Measurements from ENCODE around the gene SYT7. TPM values are rescaled to one million over a fixed set of nuclear protein-coding genes. Genes with fewer than 3 reads are reported as not detected.

Gene SYT7
- total and polyA plus RNA-seq, 2 of the 4 experiments (the other 2 are of a cell fraction): under 0.01 to 0.19 TPM

DNA sequence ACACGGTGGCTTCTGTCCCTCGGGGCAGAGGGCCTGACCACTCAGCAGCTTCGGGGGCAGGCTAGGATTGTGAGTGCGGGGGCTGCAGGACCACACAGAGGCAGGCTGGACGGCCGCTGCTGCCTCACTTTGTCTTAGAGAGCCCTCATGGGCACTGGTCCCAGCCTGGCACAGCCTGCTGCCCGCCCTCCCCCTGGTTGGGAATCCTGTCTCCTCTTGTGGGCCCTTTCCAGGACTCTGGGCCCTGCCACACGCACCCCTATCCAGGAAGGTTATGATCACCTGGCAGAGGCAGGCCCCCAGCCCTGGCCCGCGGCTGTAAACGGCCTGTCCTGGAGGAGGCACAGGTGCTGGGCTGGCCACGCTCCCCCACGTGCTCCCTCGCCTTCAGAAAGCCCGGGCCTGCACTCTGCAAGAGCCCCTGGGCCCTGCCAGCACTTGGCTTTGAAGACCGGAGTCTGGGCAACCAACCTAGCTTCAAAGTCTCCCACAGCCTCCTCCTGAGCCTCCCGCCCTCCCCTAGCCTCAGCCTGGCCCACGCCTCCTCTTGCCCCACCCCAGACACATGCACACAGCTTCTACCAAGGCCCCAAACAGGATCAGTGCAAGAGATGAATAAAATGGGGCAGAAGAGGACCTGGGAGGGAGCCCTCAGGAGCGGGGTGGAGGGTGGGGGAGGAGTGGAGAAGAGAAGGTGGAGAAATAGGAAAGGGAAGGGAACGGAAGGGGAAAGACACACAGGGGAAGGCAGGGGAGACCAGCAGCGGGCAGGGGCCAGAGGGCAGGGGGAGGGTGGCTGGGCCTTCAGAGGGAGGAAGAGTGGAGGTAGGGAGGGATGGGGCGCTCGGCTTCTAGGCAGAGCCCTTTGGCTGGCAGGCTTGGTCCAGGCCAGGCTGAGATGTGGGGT is 31.0 kb downstream of the SYT7 start (continued):
- TF ChIP-seq BHLHE40 (IDR thresholded peaks at IDR 0.05; ENCODE audit: low read depth, low read length): no peak

GRCh38 chr11:61549177-61549576 is 31.7 kb downstream of the SYT7 start:
- H3K9ac ChIP-seq (ENCODE audit: low read depth, low read length): no peak overlapping the region
- TF ChIP-seq MAZ (IDR thresholded peaks at IDR 0.05; ENCODE audit: borderline replicate concordance, low read depth, low read length) (no peak), POLR2A (IDR thresholded peaks at IDR 0.05; ENCODE audit: low read depth, low read length) (no peak)
- H2BK20ac ChIP-seq (ENCODE audit: low read depth, low read length): no peak overlapping the region
- H3K9me3 ChIP-seq (ENCODE audit: control insufficient read depth, insufficient read depth, low read length): no peaks in the 10 kb centered on the region
- no peak overlapping the region for H2AK5ac ChIP-seq (ENCODE audit: low read depth, low read length)
- H3K18ac ChIP-seq (ENCODE audit: low read depth, low read length): no peak overlapping the region
- H2BK15ac ChIP-seq (ENCODE audit: low read depth, low read length): no peak overlapping the region
- ATAC-seq (ENCODE audit: low read depth) (no peak), DNase-seq (no peak)
- H3K36me3 ChIP-seq (ENCODE audit: control insufficient read depth, insufficient read depth, low read length): no peaks in the 10 kb centered on the region
- in situ Hi-C loops (cut with MboI; ENCODE audit: low sequenced_read_pairs) (no loop called here), intact Hi-C loops (cut with micrococcal nuclease) (no loop called here), dilution Hi-C loops (cut with HindIII; ENCODE audit: low sequenced_read_pairs, unreplicated experiment) (no loop called here)
- H3K4me3 ChIP-seq (ENCODE audit: insufficient read depth, low read depth, low read length): no peak overlapping the region
- peaks cover 25% of the 10 kb centered on the region for H3K27me3 ChIP-seq (ENCODE audit: control insufficient read depth, insufficient read depth, low read length)
- no peak overlapping the region for H4K91ac ChIP-seq (ENCODE audit: insufficient read depth, low read depth, low read length)
- H2AFZ ChIP-seq (replicated peaks; ENCODE audit: low read length, poor library complexity): no peak overlapping the region
- WGBS, 2 experiments (ENCODE audit: extremely low coverage in 2 of 2, insufficient read length in 1 of 2): 67% methylated on average over 7 of the region's 8 CpGs; no CpG with 5 or more reads in 1 of the 2 experiments
- no peak overlapping the region for H3K27ac ChIP-seq (ENCODE audit: insufficient read depth, low read length)
- ChIA-PET CTCF (no interaction called here), POLR2A (ENCODE audit: unreplicated experiment) (no interaction called here)
- no peak overlapping the region for H3K4me2 ChIP-seq (ENCODE audit: low read depth, low read length)
- no TSS peak for BruUV-seq (replicated peaks)
- H3K56ac ChIP-seq (ENCODE audit: extremely low read depth, insufficient read depth, low read length): no peak overlapping the region
- H3K4ac ChIP-seq (ENCODE audit: low read depth, low read length): no peak overlapping the region
- H2BK5ac ChIP-seq (ENCODE audit: low read depth, low read length, poor library complexity, severe bottlenecking): no peak overlapping the region
- peaks cover 4% of the 10 kb centered on the region; the same call in 1 of the 2 replicates for H3K4me1 ChIP-seq (ENCODE audit: control insufficient read depth, insufficient read depth, low read length)
- H3K14ac ChIP-seq (replicated peaks; ENCODE audit: low read depth, low read length): no peak overlapping the region
- no peak overlapping the region for H4K5ac ChIP-seq (ENCODE audit: low read depth, low read length)
- H2BK120ac ChIP-seq (ENCODE audit: low read depth, low read length): no peak overlapping the region
- no peaks in the 10 kb centered on the region for H3K9me1 ChIP-seq (ENCODE audit: insufficient read depth, low read length)
- no peaks in the 10 kb centered on the region for H4K20me1 ChIP-seq (ENCODE audit: insufficient read depth, low read length)
- H4K8ac ChIP-seq (ENCODE audit: low read depth in 2 of 2, low read length in 2 of 2): no peak overlapping the region
- H3K79me1 ChIP-seq (ENCODE audit: low read depth in 1 of 2, low read length in 2 of 2): no peaks in the 10 kb centered on the region
- no peak overlapping the region for H2AK9ac ChIP-seq (replicated peaks; ENCODE audit: low read depth, low read length, poor library complexity)
- no peak overlapping the region for H3K23ac ChIP-seq (ENCODE audit: low read depth, low read length)

Data from IMR-90 (cell line).